HUDEP-2 (cell line): ENCODE data around the gene SH3BGRL3.
"Not testable (repeated sequence)": the region's sequence is repeated elsewhere in the genome, so short reads cannot be mapped to it uniquely, and the experiment has no call there.

Source experiments
- DNase-seq, 76 experiments: peaks; one replicate each; lab custom pipeline; 2025; ENCODE audit not compliant: unreplicated experiment in 76 of 76; lab: John Stamatoyannopoulos, UW

SH3BGRL3 gene

GRCh38 chr1:26279456-26280332 lies at the start of gene SH3BGRL3:
Gene SH3BGRL3, plus strand, starts transcription at chr1:26280086. Its CDS starts 70 bp downstream, at chr1:26280156.
- peak in 72 of 76 experiments; percentile 14 to 87 (median 70) for DNase-seq

- not testable (repeated sequence) for DNase-seq
Measured at GRCh38 chr1:26230682-26231081, 49.2 kb upstream of the SH3BGRL3 start.

- peak; percentile 40 to 99 (median 96) for DNase-seq
Measured at GRCh38 chr1:26233903-26234643, 45.8 kb upstream of the SH3BGRL3 start, which contains the start of gene CEP85. Gene CEP85, plus strand, starts transcription at chr1:26234200. Its CDS starts 5,584 bp downstream, at chr1:26239784.

- DNase-seq = peak in 46 of 76 experiments; percentile 4 to 61 (median 22)
Measured at GRCh38 chr1:26234644-26235370, 45.1 kb upstream of the SH3BGRL3 start.

- peak in 13 of 76 experiments; percentile 5 to 45 (median 25) for DNase-seq
Measured at GRCh38 chr1:26237230-26237966, 42.5 kb upstream of the SH3BGRL3 start.

DNA sequence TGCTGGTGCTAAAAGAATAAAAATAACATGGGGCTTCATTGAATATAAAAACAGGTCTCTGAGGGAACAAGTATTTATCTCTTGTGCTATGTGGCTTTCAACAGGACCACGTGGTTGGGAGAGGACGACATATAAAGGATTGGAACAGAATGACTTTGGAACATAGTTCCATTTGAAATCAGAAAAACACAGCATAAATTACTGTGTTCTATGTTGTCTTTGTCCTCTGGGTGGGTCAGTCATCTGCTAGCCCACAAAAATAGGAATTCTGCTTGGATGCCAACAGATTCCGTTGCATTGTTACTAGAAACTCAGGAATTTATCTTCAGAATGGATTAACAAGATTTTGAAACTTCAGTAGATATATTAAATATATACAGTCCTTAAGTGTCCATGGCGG lies 40.0 kb upstream of the SH3BGRL3 start:
- DNase-seq = no peak

GRCh38 chr1:26252718-26253117 lies 27.2 kb upstream of the SH3BGRL3 start:
- DNase-seq = no peak

DNA sequence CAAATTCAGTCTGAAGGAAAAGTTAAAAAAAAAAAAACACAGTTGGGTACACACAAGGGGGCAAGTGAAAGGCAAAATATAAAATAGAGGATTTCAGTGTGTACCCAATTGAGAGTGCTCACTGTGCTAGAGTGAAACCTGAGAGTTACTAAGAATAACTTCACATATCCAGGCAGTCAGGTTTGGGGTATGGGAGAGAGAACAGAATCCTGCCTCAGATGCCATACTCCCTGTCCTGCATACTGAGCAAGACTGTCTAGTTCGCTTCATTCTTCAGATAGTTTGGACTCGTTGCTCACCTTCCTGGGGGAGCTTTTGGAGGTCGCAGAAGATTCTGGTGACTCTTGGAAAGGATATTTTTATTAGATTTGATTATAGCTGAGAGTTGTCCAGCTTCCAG lies 25.5 kb upstream of the SH3BGRL3 start:
- DNase-seq = no peak

GRCh38 chr1:26257222-26257621 lies 22.7 kb upstream of the SH3BGRL3 start:
- DNase-seq = peak in 6 of 76 experiments; percentile 6 to 24 (median 17)

DNA sequence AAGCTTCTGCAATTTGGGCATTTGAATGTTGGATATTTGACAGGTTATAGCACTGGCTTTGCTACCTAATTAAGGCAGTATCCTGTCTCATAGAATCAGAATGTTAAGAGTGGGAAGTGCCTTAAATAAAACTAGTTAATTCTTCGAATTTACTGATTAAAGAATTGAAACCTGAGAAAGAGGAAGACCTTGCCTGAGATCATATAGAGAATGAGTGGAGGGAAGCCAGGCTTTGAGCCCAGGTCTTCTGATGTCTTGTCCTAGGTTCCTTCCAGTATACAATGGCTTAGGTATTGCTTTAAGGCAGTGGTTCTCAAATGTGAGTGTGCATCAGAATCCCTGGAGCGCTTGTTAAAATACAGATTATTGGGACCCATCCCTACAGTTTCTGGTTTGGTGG lies 20.9 kb upstream of the SH3BGRL3 start:
- no peak for DNase-seq

GRCh38 chr1:26259578-26259977 lies 20.3 kb upstream of the SH3BGRL3 start:
- DNase-seq = no peak

GRCh38 chr1:26263212-26263611 lies 16.7 kb upstream of the SH3BGRL3 start:
- DNase-seq = no peak

DNA sequence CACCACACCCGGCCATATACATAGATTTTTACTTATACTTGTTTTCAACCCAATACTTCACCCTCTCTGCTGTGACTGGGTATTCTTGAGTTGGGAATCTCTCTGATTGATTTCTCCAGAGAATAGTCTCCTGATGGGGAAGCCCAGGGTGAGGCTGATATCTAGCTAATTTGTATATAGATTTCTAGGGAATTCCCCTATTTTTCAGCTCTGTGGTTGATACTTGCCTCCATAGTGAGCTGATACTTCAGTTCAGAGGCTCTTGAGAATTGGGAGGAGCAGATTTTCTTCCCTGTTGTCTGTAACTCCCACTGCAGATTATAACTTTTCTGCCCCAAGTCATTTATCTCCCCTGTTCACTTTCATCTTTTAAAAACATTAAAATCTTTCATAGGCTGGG lies 14.5 kb upstream of the SH3BGRL3 start:
- DNase-seq = no peak

- no peak for DNase-seq
Measured at GRCh38 chr1:26268290-26269197, 11.3 kb upstream of the SH3BGRL3 start.

GRCh38 chr1:26269198-26269550 lies 10.7 kb upstream of the SH3BGRL3 start:
- no peak for DNase-seq

- no peak for DNase-seq
Measured at GRCh38 chr1:26274801-26275425, 5.0 kb upstream of the SH3BGRL3 start.

DNA sequence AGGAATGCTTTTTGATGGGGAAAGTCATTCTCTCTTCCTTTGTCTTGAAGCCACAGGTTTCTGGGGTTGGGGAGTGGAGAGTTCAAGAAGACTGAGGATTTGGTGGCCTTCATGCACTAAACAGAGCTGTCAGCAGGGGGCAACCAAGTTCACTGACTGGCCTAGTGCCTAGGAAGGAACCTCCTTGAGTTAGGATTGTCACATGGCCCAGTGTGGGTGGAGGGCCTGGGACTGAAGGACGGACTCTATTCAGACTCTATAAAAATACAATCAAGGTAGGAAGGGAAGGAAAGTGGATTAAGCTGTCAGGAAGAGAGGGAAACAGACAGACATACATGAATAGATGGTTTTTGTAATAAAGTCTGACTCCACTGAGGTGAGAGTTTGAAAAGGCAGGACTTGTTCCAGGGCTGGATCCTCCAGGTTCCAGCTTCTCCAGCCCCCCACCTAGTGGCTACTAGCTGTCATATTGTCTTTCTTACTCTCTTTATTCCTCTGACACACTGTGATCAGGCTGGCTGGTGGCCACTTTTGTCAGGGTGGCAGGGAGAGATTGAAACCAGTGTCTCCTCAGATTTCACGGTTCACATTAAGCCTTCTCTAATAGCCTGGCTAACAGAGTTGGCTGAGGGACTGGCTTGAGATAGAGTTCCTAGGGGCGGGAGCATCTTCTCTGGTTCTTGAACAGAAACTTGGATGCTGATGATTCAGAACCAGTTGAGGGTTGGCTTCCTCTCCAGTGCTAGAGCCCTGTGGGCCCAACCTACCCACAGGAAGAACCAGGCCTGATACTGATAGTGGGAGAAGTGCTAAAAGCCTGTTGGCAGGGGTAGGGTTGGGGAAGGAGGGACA lies 4.1 kb upstream of the SH3BGRL3 start:
- DNase-seq = peak in 74 of 76 experiments; percentile 23 to 95 (median 82)

DNA sequence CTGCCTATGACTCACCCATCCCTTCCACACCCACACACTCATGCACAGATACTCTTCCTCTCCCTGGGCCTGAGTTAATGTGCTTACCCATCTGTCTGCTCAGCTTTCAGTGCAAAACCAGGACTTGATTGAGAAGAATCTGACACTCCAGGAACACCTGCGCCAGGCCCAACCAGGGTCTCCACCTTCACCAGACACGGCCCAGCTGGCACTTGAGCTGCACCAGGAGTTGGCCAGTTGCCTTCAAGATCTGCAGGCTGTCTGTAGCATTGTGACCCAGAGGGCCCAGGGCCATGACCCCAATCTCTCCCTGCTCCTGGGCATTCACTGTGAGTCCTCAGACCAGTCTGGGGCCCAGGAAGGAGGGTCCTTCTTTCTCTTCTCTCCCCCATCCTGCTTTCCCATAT lies 3.5 kb upstream of the SH3BGRL3 start:
- DNase-seq = peak in 1 of 76 experiments; percentile 45
